Fibroblast of mammary gland (primary cell): ENCODE data around the gene RASGRP4.

ENCODE experiments used
- DNase-seq: peaks from one replicate; pipeline ENCODE4 v3.0.0-alpha.2; 2010; ENCODE audit warnings: low read depth
- H3K4me3 ChIP-seq: 2 replicates; pipeline ENCODE4 v1.5.1; 2011; ENCODE audit warnings: low read depth, mild to moderate bottlenecking, low read length, moderate library complexity; ENCODE audit not compliant: control insufficient read depth
- TF ChIP-seq, protein P1 (sequence below): conservative IDR thresholded peaks from 2 replicates; pipeline ENCODE4 v1.5.1; 2011; ENCODE audit warnings: low read depth, low read length, inconsistent platforms; ENCODE audit not compliant: control insufficient read depth, insufficient read depth

Gene RASGRP4

DNA sequence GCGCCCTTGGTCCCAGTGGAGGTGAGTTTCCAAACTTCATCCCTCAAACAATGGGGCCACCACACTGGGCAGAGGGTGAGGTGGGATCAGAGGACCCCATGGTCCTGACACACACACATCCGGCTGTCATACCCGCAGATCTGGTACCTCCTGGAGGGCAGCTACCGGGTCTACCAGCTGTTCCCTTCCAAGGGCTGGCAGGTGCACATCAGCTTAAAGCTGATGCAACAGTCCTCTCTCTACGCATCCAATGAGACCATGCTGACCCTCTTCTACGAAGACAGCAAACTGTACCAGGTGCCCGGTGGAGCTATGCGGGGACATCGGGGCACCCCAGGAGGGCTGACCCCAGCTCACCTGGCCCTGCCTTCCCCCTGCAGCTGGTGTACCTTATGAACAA lies 65.7 kb downstream of the RASGRP4 start:
- no peak for DNase-seq
- TF ChIP-seq, protein P1, sequence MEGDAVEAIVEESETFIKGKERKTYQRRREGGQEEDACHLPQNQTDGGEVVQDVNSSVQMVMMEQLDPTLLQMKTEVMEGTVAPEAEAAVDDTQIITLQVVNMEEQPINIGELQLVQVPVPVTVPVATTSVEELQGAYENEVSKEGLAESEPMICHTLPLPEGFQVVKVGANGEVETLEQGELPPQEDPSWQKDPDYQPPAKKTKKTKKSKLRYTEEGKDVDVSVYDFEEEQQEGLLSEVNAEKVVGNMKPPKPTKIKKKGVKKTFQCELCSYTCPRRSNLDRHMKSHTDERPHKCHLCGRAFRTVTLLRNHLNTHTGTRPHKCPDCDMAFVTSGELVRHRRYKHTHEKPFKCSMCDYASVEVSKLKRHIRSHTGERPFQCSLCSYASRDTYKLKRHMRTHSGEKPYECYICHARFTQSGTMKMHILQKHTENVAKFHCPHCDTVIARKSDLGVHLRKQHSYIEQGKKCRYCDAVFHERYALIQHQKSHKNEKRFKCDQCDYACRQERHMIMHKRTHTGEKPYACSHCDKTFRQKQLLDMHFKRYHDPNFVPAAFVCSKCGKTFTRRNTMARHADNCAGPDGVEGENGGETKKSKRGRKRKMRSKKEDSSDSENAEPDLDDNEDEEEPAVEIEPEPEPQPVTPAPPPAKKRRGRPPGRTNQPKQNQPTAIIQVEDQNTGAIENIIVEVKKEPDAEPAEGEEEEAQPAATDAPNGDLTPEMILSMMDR, result no peak
- no peak overlapping the region for H3K4me3 ChIP-seq

DNA sequence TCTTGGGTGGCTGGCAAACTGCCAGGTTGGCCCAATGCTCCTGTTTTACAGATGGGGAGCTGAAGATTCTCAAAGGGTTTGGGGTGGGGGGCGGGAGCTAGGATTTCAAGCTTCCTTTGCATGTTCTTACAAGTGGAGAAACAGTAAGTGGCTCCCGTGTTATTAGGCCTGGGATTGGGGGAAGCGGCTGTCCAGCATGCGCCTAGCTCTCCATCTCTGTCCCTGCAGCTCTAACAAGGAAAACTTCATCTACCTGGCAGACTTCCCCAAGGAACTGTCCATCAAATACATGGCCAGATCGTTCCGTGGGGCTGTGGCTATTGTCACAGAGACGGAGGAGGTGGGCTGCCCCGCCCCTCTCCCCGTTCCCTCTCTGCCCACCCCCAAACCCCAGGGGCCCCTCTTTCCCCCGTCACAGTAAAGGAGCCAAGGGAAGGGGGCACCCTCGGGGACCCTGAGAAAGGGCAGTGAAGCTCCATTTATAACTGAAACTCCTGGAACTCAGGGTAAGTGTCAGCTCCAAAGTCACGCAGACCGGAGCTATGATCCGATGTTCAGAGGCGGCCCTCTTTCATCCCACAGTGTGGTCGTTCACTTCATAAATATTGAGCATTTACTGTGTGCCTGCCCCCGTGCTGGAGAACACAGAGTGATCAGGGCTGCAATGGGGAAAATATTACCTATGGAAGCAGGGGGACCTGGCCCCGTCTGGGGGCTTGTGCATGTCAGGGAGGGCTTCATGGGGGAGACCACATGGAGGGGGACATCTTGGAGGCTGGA lies 66.6 kb downstream of the RASGRP4 start:
- TF ChIP-seq, protein P1, result no peak

More for the DNA sequence above, 66.6 kb downstream of the RASGRP4 start:
- H3K4me3 ChIP-seq, result no peak overlapping the region
- DNase-seq, result no peak
